GM23248 (cell line): Measurements from ENCODE around the gene SESTD1. TPM values are rescaled to one million over a fixed set of nuclear protein-coding genes. Genes with fewer than 3 reads are reported as not detected.

Experiments used
- DNase-seq: peaks from one replicate; pipeline ENCODE4 v3.0.0-alpha.2; 2015
- H2AFZ ChIP-seq: fragments of 200-600 bp; sonication (generic); 2 replicates; pipeline ENCODE4 v1.6.1; 2016; ENCODE audit warnings: antibody characterized with exemption
- H3F3A ChIP-seq: fragments of 200-600 bp; sonication (generic); 2 replicates; pipeline ENCODE4 v1.6.1; 2016; ENCODE audit warnings: mild to moderate bottlenecking, antibody characterized with exemption, mixed run types; ENCODE audit not compliant: insufficient read depth
- H3K27ac ChIP-seq: fragments of 200-600 bp; sonication (generic); 2 replicates; pipeline ENCODE4 v1.5.1; 2016; ENCODE audit warnings: mild to moderate bottlenecking
- H3K27me3 ChIP-seq: fragments of 200-600 bp; sonication (generic); replicated peaks from 2 replicates; pipeline ENCODE4 v1.6.1; 2016; ENCODE audit warnings: mild to moderate bottlenecking; ENCODE audit not compliant: insufficient read depth
- H3K36me3 ChIP-seq: fragments of 200-600 bp; sonication (generic); 2 replicates; pipeline ENCODE4 v1.6.1; 2016; ENCODE audit warnings: low read depth, mild to moderate bottlenecking
- H3K4me1 ChIP-seq: fragments of 200-600 bp; sonication (generic); 2 replicates; pipeline ENCODE4 v1.6.1; 2016; ENCODE audit warnings: mild to moderate bottlenecking; ENCODE audit not compliant: insufficient read depth
- H3K4me2 ChIP-seq: fragments of 200-600 bp; sonication (generic); one replicate; pipeline ENCODE4 v1.6.1; 2016; ENCODE audit warnings: mild to moderate bottlenecking; ENCODE audit not compliant: unreplicated experiment
- H3K4me3 ChIP-seq: fragments of 200-600 bp; sonication (generic); 2 replicates; pipeline ENCODE4 v1.5.1; 2016; ENCODE audit warnings: mild to moderate bottlenecking
- H3K79me2 ChIP-seq: fragments of 200-600 bp; sonication (generic); 2 replicates; pipeline ENCODE4 v1.6.1; 2016; ENCODE audit warnings: mild to moderate bottlenecking; ENCODE audit not compliant: insufficient read depth
- H3K9ac ChIP-seq: fragments of 200-600 bp; sonication (generic); 2 replicates; pipeline ENCODE4 v1.6.1; 2016; ENCODE audit warnings: mild to moderate bottlenecking
- H3K9me2 ChIP-seq: fragments of 200-600 bp; sonication (generic); 2 replicates; pipeline ENCODE4 v1.6.1; 2016; ENCODE audit warnings: mixed run types, mild to moderate bottlenecking, moderate library complexity; ENCODE audit not compliant: insufficient read depth
- H3K9me3 ChIP-seq: fragments of 200-600 bp; sonication (generic); one replicate; pipeline ENCODE4 v1.6.1; 2017; ENCODE audit warnings: low read depth
- H4K20me1 ChIP-seq: fragments of 200-600 bp; sonication (generic); 2 replicates; pipeline ENCODE4 v1.6.0; 2016; ENCODE audit not compliant: insufficient read depth
- EZH2 ChIP-seq: fragments of 200-600 bp; sonication (generic); IDR thresholded peaks from 2 replicates; pipeline ENCODE4 v1.6.1; 2018; ENCODE audit warnings: antibody characterized with exemption, mild to moderate bottlenecking; ENCODE audit not compliant: insufficient read depth, poor library complexity, severe bottlenecking
- EZH2phosphoT487 ChIP-seq: fragments of 200-600 bp; sonication (generic); IDR thresholded peaks from 2 replicates; pipeline ENCODE4 v1.6.1; 2018; ENCODE audit warnings: antibody characterized with exemption, moderate library complexity, mild to moderate bottlenecking, low read depth; ENCODE audit not compliant: insufficient read depth
- WGBS, 2 experiments: methylation state at CpG; one replicate each; pipeline ENCODE4 v1.1.6; 2015 to 2017; ENCODE audit warnings: low lambda C conversion rate in 2 of 2, low coverage in 1 of 2; ENCODE audit errors: missing lambda C conversion rate in 2 of 2; 5-methylcytosine and 5-hydroxymethylcytosine counted together
- in situ Hi-C: fragments of 300-500 bp; cut with MboI; formaldehyde crosslinking; loops from 2 replicates; pipeline ENCODE4 v1.15.0; 2020
- polyA plus RNA-seq: library from polyadenylated mRNA; unstranded; fragments of >200 nt; fragmentation: Nextera tagmentation; extraction: Ambion mirVana; gene quantifications from 2 replicates; pipeline ENCODE4 v1.2.1, GENCODE V29; 2016
- total RNA-seq: library from RNA; depleted of rRNA; stranded (reverse); fragments of >200 nt; shearing (Covaris generic); gene quantifications from 2 replicates; pipeline ENCODE4 v1.2.3, GENCODE V29; 2014

The SESTD1 gene
- total and polyA plus RNA-seq, 2 experiments from 2014 or later = 22.5 to 77.1 TPM

- Histone ChIP-seq H4K20me1 (peaks cover 10% of the 10 kb centered on the region; the same call in 1 of the 2 replicates), H3K4me1 (0 out of 2 replicates have a peak, but pooled peaks cover 3% of the 10 kb centered on the region), H2AFZ (no peak overlapping the region), H3K27me3 (no peaks in the 10 kb centered on the region), H3K36me3 (0 out of 2 replicates have a peak, but pooled peaks cover 11% of the 10 kb centered on the region), H3K9me3 (no peaks in the 10 kb centered on the region), H3K9ac (no peak overlapping the region), H3K4me3 (no peak overlapping the region), H3F3A (peaks cover under 1% of the 10 kb centered on the region; the same call in 1 of the 2 replicates), H3K4me2 (no peak overlapping the region), H3K27ac (no peak overlapping the region), H3K79me2 (peaks cover 77% of the 10 kb centered on the region), H3K9me2 (no peaks in the 10 kb centered on the region)
- 95 to 100% methylated on average over 1 of the region's 1 CpG for WGBS, 2 experiments
- TF ChIP-seq EZH2phosphoT487 (no peak), EZH2 (no peak)
- DNase-seq = no peak
- in situ Hi-C loops = no loop called here
These were observed 80.0 kb downstream of the SESTD1 start for GRCh38 chr2:179184610-179185009.

GRCh38 chr2:179181002-179181401 is 83.6 kb downstream of the SESTD1 start:
- Histone ChIP-seq H3K4me1 (0 out of 2 replicates have a peak, but pooled peaks cover under 1% of the 10 kb centered on the region), H3K9ac (no peak overlapping the region), H3K4me3 (no peak overlapping the region), H4K20me1 (no peaks in the 10 kb centered on the region), H3K36me3 (0 out of 2 replicates have a peak, but pooled peaks cover 9% of the 10 kb centered on the region), H3K9me2 (no peaks in the 10 kb centered on the region), H3K4me2 (no peak overlapping the region), H3K79me2 (peaks cover 41% of the 10 kb centered on the region), H3K27me3 (no peaks in the 10 kb centered on the region), H3K27ac (no peak overlapping the region), H3K9me3 (no peaks in the 10 kb centered on the region), H3F3A (no peaks in the 10 kb centered on the region; the same call in 1 of the 2 replicates), H2AFZ (no peak overlapping the region)
- in situ Hi-C loops = no loop called here
- TF ChIP-seq EZH2 (no peak), EZH2phosphoT487 (no peak)
- WGBS, 2 experiments = 85 to 95% methylated on average over 3 of the region's 3 CpGs
- no peak for DNase-seq

GRCh38 chr2:179180242-179180641 is 84.4 kb downstream of the SESTD1 start:
- H3K9ac ChIP-seq = no peak overlapping the region
- no peaks in the 10 kb centered on the region; the same call in 1 of the 2 replicates for H3F3A ChIP-seq
- no peak for DNase-seq
- no peak overlapping the region for H3K4me3 ChIP-seq
- no peak overlapping the region for H2AFZ ChIP-seq
- H3K27me3 ChIP-seq = no peaks in the 10 kb centered on the region
- H3K36me3 ChIP-seq = peaks cover 15% of the 10 kb centered on the region; the same call in 1 of the 2 replicates
- WGBS, 2 experiments = 53% methylated on average over 2 of the region's 2 CpGs
- H3K4me2 ChIP-seq = no peak overlapping the region
- TF ChIP-seq EZH2 (no peak), EZH2phosphoT487 (no peak)
- H3K79me2 ChIP-seq = peaks cover 39% of the 10 kb centered on the region
- H3K9me2 ChIP-seq = no peaks in the 10 kb centered on the region
- no peak overlapping the region for H3K27ac ChIP-seq
- no peaks in the 10 kb centered on the region for H4K20me1 ChIP-seq
- in situ Hi-C loops = no loop called here
- no peaks in the 10 kb centered on the region for H3K9me3 ChIP-seq
- H3K4me1 ChIP-seq = no peaks in the 10 kb centered on the region

GRCh38 chr2:179179719-179180118 is 84.9 kb downstream of the SESTD1 start:
- Histone ChIP-seq H3K4me1 (no peaks in the 10 kb centered on the region), H3K9me2 (no peaks in the 10 kb centered on the region), H3K9me3 (no peaks in the 10 kb centered on the region), H3K36me3 (peaks cover 15% of the 10 kb centered on the region; the same call in 1 of the 2 replicates), H3K4me3 (no peak overlapping the region), H3K79me2 (peaks cover 34% of the 10 kb centered on the region), H3K27ac (no peak overlapping the region), H3K9ac (no peak overlapping the region), H3F3A (no peaks in the 10 kb centered on the region; the same call in 1 of the 2 replicates), H4K20me1 (no peaks in the 10 kb centered on the region), H3K27me3 (no peaks in the 10 kb centered on the region), H2AFZ (no peak overlapping the region), H3K4me2 (no peak overlapping the region)
- WGBS, 2 experiments = 97 to 98% methylated on average over 2 of the region's 2 CpGs
- DNase-seq = no peak
- TF ChIP-seq EZH2phosphoT487 (no peak), EZH2 (no peak)
- in situ Hi-C loops = no loop called here

GRCh38 chr2:179177694-179178093 is 86.9 kb downstream of the SESTD1 start:
- no peak overlapping the region for H3K4me2 ChIP-seq
- no peak for DNase-seq
- H3K79me2 ChIP-seq = peaks cover 14% of the 10 kb centered on the region
- no peaks in the 10 kb centered on the region for H3K27me3 ChIP-seq
- H3K27ac ChIP-seq = no peak overlapping the region
- TF ChIP-seq EZH2 (no peak), EZH2phosphoT487 (no peak)
- H3K36me3 ChIP-seq = peaks cover 23% of the 10 kb centered on the region; the same call in 1 of the 2 replicates
- no peak overlapping the region for H2AFZ ChIP-seq
- no peaks in the 10 kb centered on the region; the same call in 1 of the 2 replicates for H3F3A ChIP-seq
- no peaks in the 10 kb centered on the region for H3K9me3 ChIP-seq
- 94 to 96% methylated on average over 1 of the region's 1 CpG for WGBS, 2 experiments
- no peaks in the 10 kb centered on the region for H4K20me1 ChIP-seq
- in situ Hi-C loops = no loop called here
- no peak overlapping the region for H3K4me3 ChIP-seq
- H3K4me1 ChIP-seq = no peaks in the 10 kb centered on the region
- no peak overlapping the region for H3K9ac ChIP-seq
- H3K9me2 ChIP-seq = no peaks in the 10 kb centered on the region
